CD14-positive monocyte (primary cell): ENCODE results near the gene AKT1S1. TPM values are rescaled to one million over a fixed set of nuclear protein-coding genes. Genes with fewer than 3 reads are reported as not detected.

Experiments used
- DNase-seq, 3 donors: peaks; one replicate each; pipeline ENCODE4 v3.0.0-alpha.2; 2011 to 2022
- H2AFZ ChIP-seq: 2 replicates; pipeline ENCODE4 v1.6.0; 2012; ENCODE audit warnings: mild to moderate bottlenecking, low read depth, low read length, inconsistent platforms; ENCODE audit not compliant: insufficient read depth, poor library complexity, severe bottlenecking
- H3K27ac ChIP-seq, 2 donors: 1 replicate in 1 of 2; 2 replicates in 1 of 2; pipeline ENCODE4 v1.5.1; 2012 to 2013; ENCODE audit warnings: low read length in 2 of 2, control low read depth in 1 of 2, inconsistent platforms in 1 of 2, low read depth in 1 of 2, mild to moderate bottlenecking in 1 of 2
- H3K27me3 ChIP-seq, 2 donors: one replicate each; pipeline versions ENCODE4 v1.6.0 to v1.6.1; 2011 to 2013; ENCODE audit warnings: low read length in 2 of 2; ENCODE audit not compliant: control insufficient read depth in 2 of 2, insufficient read depth in 2 of 2
- H3K36me3 ChIP-seq, 2 donors: replicated peaks in 1 of 2; 1 replicate in 1 of 2; 2 replicates in 1 of 2; pipeline versions ENCODE4 v1.5.1 to v1.6.1; 2012 to 2013; ENCODE audit warnings: low read length in 2 of 2, control low read depth in 1 of 2, inconsistent platforms in 1 of 2, mild to moderate bottlenecking in 1 of 2; ENCODE audit not compliant: insufficient read depth in 2 of 2, control insufficient read depth in 1 of 2
- H3K4me1 ChIP-seq, 2 donors: 1 replicate in 1 of 2; 2 replicates in 1 of 2; pipeline versions ENCODE4 v1.5.1 to v1.6.1; 2012 to 2013; ENCODE audit warnings: low read length in 2 of 2, control low read depth in 1 of 2, inconsistent platforms in 1 of 2, mild to moderate bottlenecking in 1 of 2, moderate library complexity in 1 of 2; ENCODE audit not compliant: insufficient read depth in 2 of 2, control insufficient read depth in 1 of 2
- H3K4me2 ChIP-seq: replicated peaks from 2 replicates; pipeline ENCODE3; 2012; ENCODE audit warnings: low read length, moderate library complexity, mild to moderate bottlenecking; ENCODE audit not compliant: poor library complexity, severe bottlenecking; ENCODE audit errors: extremely low read depth
- H3K4me3 ChIP-seq, 3 experiments: fragments of 200-600 bp in 1 of 3; sonication (generic) in 1 of 3; replicated peaks in 1 of 3; 1 replicate in 2 of 3; 2 replicates in 1 of 3; pipeline ENCODE4 v1.5.1; 2011 to 2013; ENCODE audit warnings: low read length in 3 of 3, mild to moderate bottlenecking in 3 of 3, control low read depth in 2 of 3, low read depth in 2 of 3, inconsistent platforms in 1 of 3, moderate library complexity in 1 of 3
- H3K79me2 ChIP-seq: 2 replicates; pipeline ENCODE4 v1.6.0; 2012; ENCODE audit warnings: mild to moderate bottlenecking, control low read depth, inconsistent platforms, low read length, moderate library complexity; ENCODE audit not compliant: insufficient read depth
- H3K9ac ChIP-seq: 2 replicates; pipeline ENCODE4 v1.6.0; 2017; ENCODE audit warnings: low read length, mild to moderate bottlenecking; ENCODE audit not compliant: insufficient read depth, poor library complexity, severe bottlenecking
- H3K9me3 ChIP-seq, 2 donors: replicated peaks in 1 of 2; 1 replicate in 1 of 2; 2 replicates in 1 of 2; pipeline versions ENCODE4 v1.5.1 to v1.6.1; 2012 to 2013; ENCODE audit warnings: low read length in 2 of 2, control low read depth in 1 of 2; ENCODE audit not compliant: control insufficient read depth in 1 of 2, insufficient read depth in 1 of 2
- H4K20me1 ChIP-seq: 2 replicates; pipeline ENCODE4 v1.6.0; 2012; ENCODE audit warnings: mild to moderate bottlenecking, low read length, control low read depth, moderate library complexity; ENCODE audit not compliant: insufficient read depth
- H3K27ac Mint-ChIP-seq, 7 donors: one replicate each; pipeline ENCODE4 v1.8.0; 2020; ENCODE audit warnings: mild to moderate bottlenecking in 7 of 7, mixed read lengths in 7 of 7, moderate library complexity in 6 of 7, inconsistent platforms in 2 of 7
- H3K27me3 Mint-ChIP-seq, 3 donors: one replicate each; pipeline ENCODE4 v1.8.0; 2021 to 2022; ENCODE audit warnings: low read depth in 3 of 3, mild to moderate bottlenecking in 3 of 3, mixed read lengths in 3 of 3, moderate library complexity in 3 of 3, inconsistent platforms in 1 of 3
- H3K36me3 Mint-ChIP-seq, 2 donors: one replicate each; pipeline ENCODE4 v1.8.0; 2020; ENCODE audit warnings: mixed read lengths in 2 of 2, inconsistent platforms in 1 of 2, mild to moderate bottlenecking in 1 of 2
- H3K4me1 Mint-ChIP-seq: one replicate; pipeline ENCODE4 v1.8.0; 2020; ENCODE audit warnings: mild to moderate bottlenecking, mixed read lengths
- H3K4me3 Mint-ChIP-seq, 2 donors: one replicate each; pipeline ENCODE4 v1.8.0; 2020; ENCODE audit warnings: mild to moderate bottlenecking in 2 of 2, mixed read lengths in 2 of 2, moderate library complexity in 1 of 2
- H3K9me3 Mint-ChIP-seq, 7 donors: one replicate each; pipeline ENCODE4 v1.8.0; 2020 to 2022; ENCODE audit warnings: mixed read lengths in 7 of 7, mild to moderate bottlenecking in 6 of 7, moderate library complexity in 6 of 7, inconsistent platforms in 2 of 7
- CTCF ChIP-seq: fragments of 200-600 bp; IDR thresholded peaks from one replicate; pipeline ENCODE4 v1.8.0; 2022; ENCODE audit warnings: antibody characterized with exemption, mild to moderate bottlenecking
- WGBS: methylation state at CpG from one replicate; pipeline ENCODE4 v1.1.5; 2013; ENCODE audit warnings: missing lambda C conversion rate; ENCODE audit not compliant: insufficient coverage; 5-methylcytosine and 5-hydroxymethylcytosine counted together
- intact Hi-C, 2 donors: fragments of 100-400 bp; cut with micrococcal nuclease; formaldehyde crosslinking; loops; one replicate each; pipeline versions ENCODE4 v1.15.0 to v1.15.1; 2023
- polyA plus RNA-seq, 3 donors: library from polyadenylated mRNA; depleted of rRNA in 1 of 3; unstranded in 2 of 3; stranded (reverse) in 1 of 3; fragments of 300-500 nt in 2 of 3; fragments of >200 nt in 1 of 3; fragmentation: Illumina TruSeq in 2 of 3; gene quantifications; 1 replicate in 2 of 3; 2 replicates in 1 of 3; pipeline ENCODE4 v1.2.3, GENCODE V29; 2012 to 2021

The AKT1S1 gene
- polyA plus RNA-seq, 3 donors, result 5.4 to 18.2 (median 6.6) TPM

- Mint-ChIP-seq H3K27ac (peak overlapping the region in 5 of 7 donors; percentile 24 to 78 (median 46)), H3K4me3 (peak overlapping the region; percentile 75 to 82), H3K36me3 (peaks cover 27 to 38% of the 10 kb centered on the region in 2 donors), H3K27me3 (peaks cover 21 to 48% (median 30%) of the 10 kb centered on the region in 3 donors), H3K9me3 (peaks cover 0 to 7% (median 0%) of the 10 kb centered on the region in 7 donors), H3K4me1 (peaks cover 22% of the 10 kb centered on the region)
- no peaks in the 10 kb centered on the region for H3K9me3 ChIP-seq
- H2AFZ ChIP-seq, result peak overlapping the region; percentile 63
- H3K4me2 ChIP-seq, result peak overlapping the region; percentile 81
- H4K20me1 ChIP-seq, result peaks cover 15% of the 10 kb centered on the region
- H3K79me2 ChIP-seq, result no peaks in the 10 kb centered on the region
- H3K27me3 ChIP-seq, result peaks cover 0 to 9% of the 10 kb centered on the region in 2 donors
- no peak overlapping the region for H3K9ac ChIP-seq
- H3K4me1 ChIP-seq, result peaks cover 13 to 15% of the 10 kb centered on the region in 2 donors
- peak overlapping the region; percentile 5 to 65 (median 16) for H3K4me3 ChIP-seq
- intact Hi-C loops, result loop anchor here in 1 of 2 donors (5.0 kb wide), 1 partner anchor 37 kb away; the partner anchor contains the start of genes ATF5 and NUP62
- WGBS, result 25% methylated on average over 70 of the region's 71 CpGs
- TF ChIP-seq CTCF, result peak; percentile 94
- H3K36me3 ChIP-seq, result peaks cover 2 to 3% of the 10 kb centered on the region in 2 donors
- DNase-seq, result peak; percentile 79 to 85 (median 84)
- no peak overlapping the region for H3K27ac ChIP-seq
Measured at GRCh38 chr19:49889687-49890348, 12.7 kb upstream of the AKT1S1 start.

- 88% methylated on average over 12 of the region's 23 CpGs for WGBS
- Histone ChIP-seq H4K20me1 (peaks cover 19% of the 10 kb centered on the region), H3K36me3 (peaks cover 8 to 10% of the 10 kb centered on the region in 2 donors), H3K4me1 (peaks cover 11 to 13% of the 10 kb centered on the region in 2 donors), H3K9ac (no peak overlapping the region), H3K4me3 (no peak overlapping the region), H3K79me2 (no peaks in the 10 kb centered on the region), H3K4me2 (no peak overlapping the region), H3K27ac (no peak overlapping the region), H2AFZ (no peak overlapping the region), H3K27me3 (peaks cover 0 to 9% of the 10 kb centered on the region in 2 donors), H3K9me3 (no peaks in the 10 kb centered on the region)
- DNase-seq, result no peak
- Mint-ChIP-seq H3K27ac (peak overlapping the region in 3 of 7 donors; percentile 20 to 50 (median 35)), H3K27me3 (peaks cover 21 to 43% (median 30%) of the 10 kb centered on the region in 3 donors), H3K4me3 (peak overlapping the region; percentile 16 to 44), H3K36me3 (peaks cover 33 to 44% of the 10 kb centered on the region in 2 donors), H3K4me1 (peaks cover 20% of the 10 kb centered on the region), H3K9me3 (peaks cover 0 to 7% (median 0%) of the 10 kb centered on the region in 7 donors)
- intact Hi-C loops, result loop anchor here in 1 of 2 donors (5.0 kb wide), 1 partner anchor 38 kb away; the partner anchor contains the start of genes ATF5 and NUP62
- TF ChIP-seq CTCF, result no peak
Measured at GRCh38 chr19:49889038-49889686, 12.0 kb upstream of the AKT1S1 start.
